Body of pancreas (tissue), 4 donors: ENCODE measurements around the gene SLC9A1.

ENCODE experiments used
- POLR2A ChIP-seq, 3 donors: fragments of 450-650 bp; IDR thresholded peaks; one replicate each; pipeline ENCODE4 v1.6.1; 2016; ENCODE audit warnings: antibody characterized with exemption in 3 of 3, mild to moderate bottlenecking in 2 of 3
- TF ChIP-seq, protein P1 (sequence below), 7 experiments: fragments of 450-650 bp in 4 of 7; fragments of 200-600 bp in 3 of 7; sonication (generic) in 3 of 7; IDR thresholded peaks; one replicate each; pipeline ENCODE4 v1.5.1; 2016 to 2019; ENCODE audit warnings: antibody characterized with exemption in 7 of 7

DNA sequence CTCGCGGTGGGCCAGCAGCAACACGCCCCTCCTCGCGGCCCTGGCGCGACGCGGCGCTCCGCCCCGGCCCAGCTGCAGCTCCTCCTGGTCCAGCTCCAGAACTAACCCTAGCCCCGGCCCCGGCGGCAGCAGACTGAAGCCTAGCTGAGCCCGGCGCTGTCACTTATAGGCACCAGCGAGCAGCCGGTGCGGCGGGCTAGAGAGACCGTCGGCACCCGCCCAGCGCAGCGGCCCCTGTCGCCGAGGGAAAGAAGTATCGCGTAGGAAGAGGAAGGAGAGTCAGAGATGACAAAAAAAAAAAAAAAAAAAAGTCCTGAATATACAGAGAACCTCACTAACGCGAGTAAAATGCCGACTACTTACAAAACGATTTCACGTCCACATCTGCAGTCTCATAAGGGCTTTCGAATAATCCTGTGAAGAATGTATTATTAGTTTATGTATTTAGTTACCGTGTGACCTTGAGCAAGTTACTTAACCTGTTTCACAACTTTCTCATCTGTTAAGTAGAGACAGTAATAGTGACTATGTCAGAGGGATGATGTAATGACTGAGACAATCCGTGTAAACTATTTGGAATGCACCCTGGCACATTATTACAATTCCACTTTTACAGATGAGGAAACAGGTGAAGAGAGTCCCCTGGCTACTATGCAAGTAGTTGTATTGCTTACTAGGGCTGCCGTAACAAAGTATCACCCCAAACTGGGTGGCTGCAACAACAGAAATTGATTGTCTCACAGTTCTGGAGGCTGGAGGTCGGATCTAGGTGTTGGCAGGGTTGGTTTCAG lies at the start of gene SLC9A1:
- TF ChIP-seq, protein P1, sequence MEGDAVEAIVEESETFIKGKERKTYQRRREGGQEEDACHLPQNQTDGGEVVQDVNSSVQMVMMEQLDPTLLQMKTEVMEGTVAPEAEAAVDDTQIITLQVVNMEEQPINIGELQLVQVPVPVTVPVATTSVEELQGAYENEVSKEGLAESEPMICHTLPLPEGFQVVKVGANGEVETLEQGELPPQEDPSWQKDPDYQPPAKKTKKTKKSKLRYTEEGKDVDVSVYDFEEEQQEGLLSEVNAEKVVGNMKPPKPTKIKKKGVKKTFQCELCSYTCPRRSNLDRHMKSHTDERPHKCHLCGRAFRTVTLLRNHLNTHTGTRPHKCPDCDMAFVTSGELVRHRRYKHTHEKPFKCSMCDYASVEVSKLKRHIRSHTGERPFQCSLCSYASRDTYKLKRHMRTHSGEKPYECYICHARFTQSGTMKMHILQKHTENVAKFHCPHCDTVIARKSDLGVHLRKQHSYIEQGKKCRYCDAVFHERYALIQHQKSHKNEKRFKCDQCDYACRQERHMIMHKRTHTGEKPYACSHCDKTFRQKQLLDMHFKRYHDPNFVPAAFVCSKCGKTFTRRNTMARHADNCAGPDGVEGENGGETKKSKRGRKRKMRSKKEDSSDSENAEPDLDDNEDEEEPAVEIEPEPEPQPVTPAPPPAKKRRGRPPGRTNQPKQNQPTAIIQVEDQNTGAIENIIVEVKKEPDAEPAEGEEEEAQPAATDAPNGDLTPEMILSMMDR (IDR thresholded peaks at IDR 0.05) = peak; percentile 65 to 98 (median 81)
- peak; percentile 99 to 100 (median 99) for TF ChIP-seq POLR2A (IDR thresholded peaks at IDR 0.05)
